Measurements from ENCODE around the gene CREB3L1.

CREB3L1 gene

DNA sequence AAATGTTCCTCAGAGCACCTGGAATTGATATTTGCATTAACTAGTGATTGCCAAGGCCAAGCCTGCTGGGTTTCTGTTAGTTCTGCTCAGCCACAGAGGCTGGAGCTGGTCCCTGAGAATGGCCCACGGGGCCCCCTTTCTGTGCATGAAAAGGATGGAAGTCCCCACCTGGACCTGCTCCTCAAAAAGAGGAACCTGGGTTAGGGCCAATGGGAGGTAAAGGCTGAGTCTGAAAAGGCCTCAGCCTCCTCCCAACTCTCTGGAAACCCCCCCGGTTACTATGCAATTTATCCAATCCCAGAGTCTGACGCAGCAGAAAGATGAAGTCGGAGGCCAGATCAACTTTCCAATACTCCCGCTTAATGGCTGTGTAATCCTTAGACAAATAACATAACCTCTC is 6.8 kb upstream of the CREB3L1 start:
- TF ChIP-seq ZFP3 (CRISPR knock-in tag; IDR thresholded peaks at IDR 0.05) (no peak), TCF4 (CRISPR knock-in tag; IDR thresholded peaks at IDR 0.05; ENCODE audit: borderline replicate concordance) (no peak), ZNF70 (CRISPR knock-in tag; IDR thresholded peaks at IDR 0.05) (no peak), RARB (CRISPR knock-in tag; IDR thresholded peaks at IDR 0.05) (no peak), ARNTL (CRISPR knock-in tag; IDR thresholded peaks at IDR 0.05; ENCODE audit: borderline replicate concordance, low read depth) (no peak), GLIS3 (CRISPR knock-in tag; IDR thresholded peaks at IDR 0.05) (no peak)
- TF ChIP-seq, protein P1, sequence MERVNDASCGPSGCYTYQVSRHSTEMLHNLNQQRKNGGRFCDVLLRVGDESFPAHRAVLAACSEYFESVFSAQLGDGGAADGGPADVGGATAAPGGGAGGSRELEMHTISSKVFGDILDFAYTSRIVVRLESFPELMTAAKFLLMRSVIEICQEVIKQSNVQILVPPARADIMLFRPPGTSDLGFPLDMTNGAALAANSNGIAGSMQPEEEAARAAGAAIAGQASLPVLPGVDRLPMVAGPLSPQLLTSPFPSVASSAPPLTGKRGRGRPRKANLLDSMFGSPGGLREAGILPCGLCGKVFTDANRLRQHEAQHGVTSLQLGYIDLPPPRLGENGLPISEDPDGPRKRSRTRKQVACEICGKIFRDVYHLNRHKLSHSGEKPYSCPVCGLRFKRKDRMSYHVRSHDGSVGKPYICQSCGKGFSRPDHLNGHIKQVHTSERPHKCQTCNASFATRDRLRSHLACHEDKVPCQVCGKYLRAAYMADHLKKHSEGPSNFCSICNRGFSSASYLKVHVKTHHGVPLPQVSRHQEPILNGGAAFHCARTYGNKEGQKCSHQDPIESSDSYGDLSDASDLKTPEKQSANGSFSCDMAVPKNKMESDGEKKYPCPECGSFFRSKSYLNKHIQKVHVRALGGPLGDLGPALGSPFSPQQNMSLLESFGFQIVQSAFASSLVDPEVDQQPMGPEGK (CRISPR knock-in tag; IDR thresholded peaks at IDR 0.05; ENCODE audit: borderline replicate concordance) = no peak
- TF ChIP-seq, protein P2, sequence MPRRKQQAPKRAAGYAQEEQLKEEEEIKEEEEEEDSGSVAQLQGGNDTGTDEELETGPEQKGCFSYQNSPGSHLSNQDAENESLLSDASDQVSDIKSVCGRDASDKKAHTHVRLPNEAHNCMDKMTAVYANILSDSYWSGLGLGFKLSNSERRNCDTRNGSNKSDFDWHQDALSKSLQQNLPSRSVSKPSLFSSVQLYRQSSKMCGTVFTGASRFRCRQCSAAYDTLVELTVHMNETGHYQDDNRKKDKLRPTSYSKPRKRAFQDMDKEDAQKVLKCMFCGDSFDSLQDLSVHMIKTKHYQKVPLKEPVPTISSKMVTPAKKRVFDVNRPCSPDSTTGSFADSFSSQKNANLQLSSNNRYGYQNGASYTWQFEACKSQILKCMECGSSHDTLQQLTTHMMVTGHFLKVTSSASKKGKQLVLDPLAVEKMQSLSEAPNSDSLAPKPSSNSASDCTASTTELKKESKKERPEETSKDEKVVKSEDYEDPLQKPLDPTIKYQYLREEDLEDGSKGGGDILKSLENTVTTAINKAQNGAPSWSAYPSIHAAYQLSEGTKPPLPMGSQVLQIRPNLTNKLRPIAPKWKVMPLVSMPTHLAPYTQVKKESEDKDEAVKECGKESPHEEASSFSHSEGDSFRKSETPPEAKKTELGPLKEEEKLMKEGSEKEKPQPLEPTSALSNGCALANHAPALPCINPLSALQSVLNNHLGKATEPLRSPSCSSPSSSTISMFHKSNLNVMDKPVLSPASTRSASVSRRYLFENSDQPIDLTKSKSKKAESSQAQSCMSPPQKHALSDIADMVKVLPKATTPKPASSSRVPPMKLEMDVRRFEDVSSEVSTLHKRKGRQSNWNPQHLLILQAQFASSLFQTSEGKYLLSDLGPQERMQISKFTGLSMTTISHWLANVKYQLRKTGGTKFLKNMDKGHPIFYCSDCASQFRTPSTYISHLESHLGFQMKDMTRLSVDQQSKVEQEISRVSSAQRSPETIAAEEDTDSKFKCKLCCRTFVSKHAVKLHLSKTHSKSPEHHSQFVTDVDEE (CRISPR knock-in tag; IDR thresholded peaks at IDR 0.05) = no peak
- no peak for ATAC-seq

DNA sequence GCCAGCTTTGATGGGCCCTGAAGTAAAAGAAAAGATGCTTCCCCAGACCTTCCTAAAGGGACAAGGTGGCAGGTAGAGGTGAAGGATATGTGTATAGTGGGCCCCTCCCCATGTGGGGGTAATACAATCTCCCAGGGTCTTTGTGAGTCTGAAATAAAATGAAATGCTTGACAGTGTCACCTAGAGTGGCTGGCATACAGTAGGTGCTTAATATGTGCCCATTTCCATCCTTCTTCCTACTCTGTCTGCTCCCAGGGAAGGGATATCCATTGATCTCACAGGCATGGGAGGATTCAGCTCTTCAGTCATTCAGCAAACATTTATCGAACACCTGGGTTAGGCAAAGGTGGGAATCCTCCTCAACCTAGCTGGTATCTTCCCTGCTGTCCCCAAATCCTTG is 6.1 kb upstream of the CREB3L1 start:
- TF ChIP-seq ISL1 (CRISPR knock-in tag; IDR thresholded peaks at IDR 0.05) (no peak), CSDC2 (CRISPR knock-in tag; IDR thresholded peaks at IDR 0.05) (no peak), ARNTL (CRISPR knock-in tag; IDR thresholded peaks at IDR 0.05; ENCODE audit: borderline replicate concordance, low read depth) (no peak), ZFP30 (CRISPR knock-in tag; IDR thresholded peaks at IDR 0.05) (no peak), ZNF8 (CRISPR knock-in tag; IDR thresholded peaks at IDR 0.05) (no peak), TOX (CRISPR knock-in tag; IDR thresholded peaks at IDR 0.05; ENCODE audit: borderline replicate concordance) (no peak), ZNF70 (CRISPR knock-in tag; IDR thresholded peaks at IDR 0.05) (no peak), ZFP3 (CRISPR knock-in tag; IDR thresholded peaks at IDR 0.05) (no peak), PPARA (CRISPR knock-in tag; IDR thresholded peaks at IDR 0.05; ENCODE audit: borderline replicate concordance) (no peak), RARB (CRISPR knock-in tag; IDR thresholded peaks at IDR 0.05) (no peak), OSR1 (CRISPR knock-in tag; IDR thresholded peaks at IDR 0.05) (no peak), GLIS3 (CRISPR knock-in tag; IDR thresholded peaks at IDR 0.05) (no peak), BACH2 (CRISPR knock-in tag; IDR thresholded peaks at IDR 0.05; ENCODE audit: borderline replicate concordance) (no peak)
- TF ChIP-seq, protein P3, sequence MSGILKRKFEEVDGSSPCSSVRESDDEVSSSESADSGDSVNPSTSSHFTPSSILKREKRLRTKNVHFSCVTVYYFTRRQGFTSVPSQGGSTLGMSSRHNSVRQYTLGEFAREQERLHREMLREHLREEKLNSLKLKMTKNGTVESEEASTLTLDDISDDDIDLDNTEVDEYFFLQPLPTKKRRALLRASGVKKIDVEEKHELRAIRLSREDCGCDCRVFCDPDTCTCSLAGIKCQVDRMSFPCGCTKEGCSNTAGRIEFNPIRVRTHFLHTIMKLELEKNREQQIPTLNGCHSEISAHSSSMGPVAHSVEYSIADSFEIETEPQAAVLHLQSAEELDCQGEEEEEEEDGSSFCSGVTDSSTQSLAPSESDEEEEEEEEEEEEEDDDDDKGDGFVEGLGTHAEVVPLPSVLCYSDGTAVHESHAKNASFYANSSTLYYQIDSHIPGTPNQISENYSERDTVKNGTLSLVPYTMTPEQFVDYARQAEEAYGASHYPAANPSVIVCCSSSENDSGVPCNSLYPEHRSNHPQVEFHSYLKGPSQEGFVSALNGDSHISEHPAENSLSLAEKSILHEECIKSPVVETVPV (CRISPR knock-in tag; IDR thresholded peaks at IDR 0.05) = no peak
- TF ChIP-seq, protein P4, sequence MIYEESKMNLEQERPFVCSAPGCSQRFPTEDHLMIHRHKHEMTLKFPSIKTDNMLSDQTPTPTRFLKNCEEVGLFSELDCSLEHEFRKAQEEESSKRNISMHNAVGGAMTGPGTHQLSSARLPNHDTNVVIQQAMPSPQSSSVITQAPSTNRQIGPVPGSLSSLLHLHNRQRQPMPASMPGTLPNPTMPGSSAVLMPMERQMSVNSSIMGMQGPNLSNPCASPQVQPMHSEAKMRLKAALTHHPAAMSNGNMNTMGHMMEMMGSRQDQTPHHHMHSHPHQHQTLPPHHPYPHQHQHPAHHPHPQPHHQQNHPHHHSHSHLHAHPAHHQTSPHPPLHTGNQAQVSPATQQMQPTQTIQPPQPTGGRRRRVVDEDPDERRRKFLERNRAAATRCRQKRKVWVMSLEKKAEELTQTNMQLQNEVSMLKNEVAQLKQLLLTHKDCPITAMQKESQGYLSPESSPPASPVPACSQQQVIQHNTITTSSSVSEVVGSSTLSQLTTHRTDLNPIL (CRISPR knock-in tag; IDR thresholded peaks at IDR 0.05; ENCODE audit: low read depth) = no peak
- TF ChIP-seq, protein P5, sequence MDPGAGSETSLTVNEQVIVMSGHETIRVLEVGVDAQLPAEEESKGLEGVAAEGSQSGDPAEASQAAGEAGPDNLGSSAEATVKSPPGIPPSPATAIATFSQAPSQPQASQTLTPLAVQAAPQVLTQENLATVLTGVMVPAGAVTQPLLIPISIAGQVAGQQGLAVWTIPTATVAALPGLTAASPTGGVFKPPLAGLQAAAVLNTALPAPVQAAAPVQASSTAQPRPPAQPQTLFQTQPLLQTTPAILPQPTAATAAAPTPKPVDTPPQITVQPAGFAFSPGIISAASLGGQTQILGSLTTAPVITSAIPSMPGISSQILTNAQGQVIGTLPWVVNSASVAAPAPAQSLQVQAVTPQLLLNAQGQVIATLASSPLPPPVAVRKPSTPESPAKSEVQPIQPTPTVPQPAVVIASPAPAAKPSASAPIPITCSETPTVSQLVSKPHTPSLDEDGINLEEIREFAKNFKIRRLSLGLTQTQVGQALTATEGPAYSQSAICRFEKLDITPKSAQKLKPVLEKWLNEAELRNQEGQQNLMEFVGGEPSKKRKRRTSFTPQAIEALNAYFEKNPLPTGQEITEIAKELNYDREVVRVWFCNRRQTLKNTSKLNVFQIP (CRISPR knock-in tag; IDR thresholded peaks at IDR 0.05; ENCODE audit: borderline replicate concordance, low read depth) = no peak
- TF ChIP-seq, protein P1 (CRISPR knock-in tag; IDR thresholded peaks at IDR 0.05; ENCODE audit: borderline replicate concordance) = no peak
- no peak for ATAC-seq

Data from SK-N-SH treated with all-trans-retinoic acid at 6 μM for 48 hours (cell line).